NT2/D1 (cell line): ENCODE data around the gene DPM3.

Experiments
- DNase-seq: peaks from one replicate; pipeline ENCODE4 v3.0.0-alpha.2; 2011; ENCODE audit warnings: low read depth, low spot score
- H3K27me3 ChIP-seq: 2 replicates; pipeline ENCODE4 v1.6.0; 2011; ENCODE audit warnings: mild to moderate bottlenecking; ENCODE audit not compliant: insufficient read length, insufficient read depth
- H3K36me3 ChIP-seq: 2 replicates; pipeline ENCODE4 v1.6.1; 2011; ENCODE audit warnings: mild to moderate bottlenecking, low read length, mixed read lengths; ENCODE audit not compliant: insufficient read depth, insufficient read length
- H3K4me1 ChIP-seq: 2 replicates; pipeline ENCODE4 v1.5.1; 2011; ENCODE audit not compliant: insufficient read depth, insufficient read length
- H3K4me3 ChIP-seq: 2 replicates; pipeline ENCODE4 v1.5.1; 2011; ENCODE audit warnings: low read depth; ENCODE audit not compliant: insufficient read length
- H3K9ac ChIP-seq: 2 replicates; pipeline ENCODE4 v1.6.0; 2011; ENCODE audit warnings: low read depth; ENCODE audit not compliant: insufficient read length
- H3K9me3 ChIP-seq: 2 replicates; pipeline ENCODE4 v1.5.1; 2011; ENCODE audit warnings: mild to moderate bottlenecking, low read length; ENCODE audit not compliant: insufficient read depth
- SUZ12 ChIP-seq: IDR thresholded peaks from 2 replicates; pipeline ENCODE4 v1.6.1; 2011; ENCODE audit not compliant: insufficient read length, insufficient read depth; ENCODE audit errors: extremely low read depth
- YY1 ChIP-seq: IDR thresholded peaks from 2 replicates; pipeline ENCODE4 v1.6.1; 2011; ENCODE audit not compliant: insufficient read length, insufficient read depth
- ZNF274 ChIP-seq: IDR thresholded peaks from 2 replicates; pipeline ENCODE4 v1.6.1; 2011; ENCODE audit warnings: mild to moderate bottlenecking, low read depth, low read length

The DPM3 gene

GRCh38 chr1:155106862-155107261 is 33.5 kb downstream of the DPM3 start:
- no peak overlapping the region for H3K9ac ChIP-seq
- no peak for DNase-seq
- H3K4me3 ChIP-seq: no peak overlapping the region
- H3K27me3 ChIP-seq: no peaks in the 10 kb centered on the region
- H3K36me3 ChIP-seq: no peaks in the 10 kb centered on the region
- H3K4me1 ChIP-seq: peaks cover 5% of the 10 kb centered on the region
- TF ChIP-seq YY1 (no peak), SUZ12 (no peak), ZNF274 (no peak)
- no peaks in the 10 kb centered on the region for H3K9me3 ChIP-seq

DNA sequence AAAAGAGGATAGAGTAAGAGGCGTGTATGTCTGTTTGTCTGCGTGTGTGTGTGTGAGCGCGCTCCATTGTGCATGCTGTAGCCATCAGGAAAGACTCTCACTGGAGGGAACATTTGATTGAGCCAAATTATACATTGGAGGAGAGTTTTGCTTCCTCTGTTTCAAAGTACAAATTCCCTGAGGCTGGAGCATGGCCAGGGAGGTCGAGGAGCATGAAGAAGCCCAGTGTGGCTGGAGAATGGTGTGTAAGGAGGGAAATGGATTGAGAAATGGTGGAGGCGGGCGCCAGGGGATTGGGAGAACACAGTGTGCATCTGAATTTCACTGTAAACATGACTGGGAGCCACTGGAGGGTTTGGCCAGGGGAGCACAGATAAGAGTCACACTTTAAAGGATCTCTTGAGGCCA is 34.7 kb downstream of the DPM3 start:
- H3K4me3 ChIP-seq: no peak overlapping the region
- H3K27me3 ChIP-seq: no peaks in the 10 kb centered on the region
- H3K36me3 ChIP-seq: no peaks in the 10 kb centered on the region
- no peak overlapping the region for H3K9ac ChIP-seq
- no peak for TF ChIP-seq YY1
- TF ChIP-seq ZNF274: no peak
- TF ChIP-seq SUZ12: no peak
- H3K9me3 ChIP-seq: no peaks in the 10 kb centered on the region
- peaks cover 2% of the 10 kb centered on the region for H3K4me1 ChIP-seq
- DNase-seq: no peak

DNA sequence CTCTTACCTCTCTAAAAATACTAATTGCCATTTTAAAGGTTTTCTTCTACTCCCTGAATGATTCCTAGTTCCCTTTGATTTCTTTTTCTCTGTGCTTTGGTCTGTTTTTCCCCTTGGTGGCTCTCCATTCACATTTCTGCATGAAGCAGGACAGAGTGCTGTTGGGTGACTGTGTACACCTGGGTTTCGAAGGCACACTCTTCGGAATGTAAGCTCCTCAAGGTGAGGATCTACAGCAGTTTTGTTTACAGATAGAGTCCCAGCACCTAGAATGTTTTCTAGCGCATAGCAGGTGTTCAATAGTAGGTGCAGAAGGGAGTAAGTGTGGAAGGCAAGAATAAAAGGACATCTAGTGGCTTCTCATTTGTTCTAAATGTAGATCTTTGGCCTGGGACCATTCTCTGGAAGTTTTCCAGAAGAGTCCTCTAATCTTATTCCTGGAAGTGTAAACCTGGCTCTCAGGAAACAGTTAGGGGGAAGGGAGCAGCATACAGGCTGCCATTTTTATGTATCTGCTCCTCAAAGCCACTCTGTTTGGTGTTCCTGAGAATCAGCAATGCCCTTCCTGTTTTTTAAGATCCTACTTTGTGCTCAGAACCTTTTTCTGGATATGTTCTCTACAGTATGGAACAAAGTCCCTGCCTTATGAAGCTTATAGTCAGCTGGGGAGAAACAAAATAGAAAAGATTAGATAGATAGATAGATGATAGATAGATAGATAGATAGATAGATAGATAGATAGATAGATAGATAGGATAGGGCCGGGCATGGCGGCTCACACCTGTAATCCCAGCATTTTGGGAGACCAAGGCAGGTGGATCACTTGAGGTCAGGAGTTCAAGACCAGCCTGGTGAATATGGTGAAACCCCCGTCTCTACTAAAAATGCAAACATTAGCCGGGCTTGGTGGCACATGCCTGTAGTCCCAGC is 35.5 kb downstream of the DPM3 start:
- DNase-seq: no peak
- Histone ChIP-seq H3K9me3 (no peaks in the 10 kb centered on the region), H3K9ac (no peak overlapping the region), H3K36me3 (no peaks in the 10 kb centered on the region), H3K27me3 (no peaks in the 10 kb centered on the region), H3K4me3 (no peak overlapping the region), H3K4me1 (peaks cover 2% of the 10 kb centered on the region)
- TF ChIP-seq SUZ12 (no peak), ZNF274 (no peak), YY1 (no peak)

GRCh38 chr1:155103325-155103724 is 37.0 kb downstream of the DPM3 start:
- TF ChIP-seq YY1 (no peak), ZNF274 (no peak), SUZ12 (no peak)
- Histone ChIP-seq H3K9me3 (no peaks in the 10 kb centered on the region), H3K36me3 (no peaks in the 10 kb centered on the region), H3K4me1 (peaks cover 2% of the 10 kb centered on the region), H3K27me3 (no peaks in the 10 kb centered on the region), H3K4me3 (no peak overlapping the region), H3K9ac (no peak overlapping the region)
- DNase-seq: no peak

- TF ChIP-seq ZNF274 (no peak), SUZ12 (no peak), YY1 (no peak)
- H3K36me3 ChIP-seq: no peaks in the 10 kb centered on the region
- DNase-seq: no peak
- no peaks in the 10 kb centered on the region for H3K9me3 ChIP-seq
- H3K9ac ChIP-seq: no peak overlapping the region
- H3K4me3 ChIP-seq: no peak overlapping the region
- no peaks in the 10 kb centered on the region for H3K4me1 ChIP-seq
- H3K27me3 ChIP-seq: no peaks in the 10 kb centered on the region
These were observed 41.0 kb downstream of the DPM3 start for GRCh38 chr1:155099331-155099730.

DNA sequence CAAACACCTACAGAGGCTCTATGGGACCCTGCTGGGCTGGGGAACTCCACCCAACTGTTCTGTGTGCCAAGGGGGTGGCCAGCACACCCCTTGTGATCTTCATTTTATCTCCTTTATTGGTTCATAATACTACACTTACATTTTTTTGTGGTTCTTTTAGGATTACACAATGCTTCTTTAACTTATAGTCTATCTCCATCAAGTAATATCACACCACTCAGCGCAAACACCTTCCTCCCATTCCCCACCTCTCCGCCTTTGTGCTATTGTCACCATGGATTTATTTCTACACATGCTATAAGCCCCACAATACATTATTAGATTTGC is 45.7 kb downstream of the DPM3 start:
- Histone ChIP-seq H3K4me1 (peaks cover 22% of the 10 kb centered on the region), H3K36me3 (no peaks in the 10 kb centered on the region), H3K4me3 (no peak overlapping the region), H3K27me3 (peaks cover 9% of the 10 kb centered on the region), H3K9me3 (no peaks in the 10 kb centered on the region), H3K9ac (no peak overlapping the region)
- no peak for DNase-seq
- TF ChIP-seq YY1: no peak
- TF ChIP-seq SUZ12: no peak
- no peak for TF ChIP-seq ZNF274

- DNase-seq: no peak
- H3K9me3 ChIP-seq: no peaks in the 10 kb centered on the region
These were observed 46.3 kb downstream of the DPM3 start for GRCh38 chr1:155093911-155094621.

More at GRCh38 chr1:155093911-155094621, 46.3 kb downstream of the DPM3 start:
- H3K4me3 ChIP-seq: no peak overlapping the region
- peaks cover 22% of the 10 kb centered on the region for H3K4me1 ChIP-seq
- H3K9ac ChIP-seq: peak overlapping the region; percentile 37
- TF ChIP-seq YY1 (no peak), SUZ12 (no peak), ZNF274 (no peak)
- H3K36me3 ChIP-seq: no peaks in the 10 kb centered on the region
- peaks cover 9% of the 10 kb centered on the region for H3K27me3 ChIP-seq
